ENCODE data around the gene CLDN7. TPM values are rescaled to one million over a fixed set of nuclear protein-coding genes. Genes with fewer than 3 reads are reported as not detected.

The CLDN7 gene
- total and polyA plus RNA-seq, 2 experiments from 2014 or later, result 197 to 341 TPM

DNA sequence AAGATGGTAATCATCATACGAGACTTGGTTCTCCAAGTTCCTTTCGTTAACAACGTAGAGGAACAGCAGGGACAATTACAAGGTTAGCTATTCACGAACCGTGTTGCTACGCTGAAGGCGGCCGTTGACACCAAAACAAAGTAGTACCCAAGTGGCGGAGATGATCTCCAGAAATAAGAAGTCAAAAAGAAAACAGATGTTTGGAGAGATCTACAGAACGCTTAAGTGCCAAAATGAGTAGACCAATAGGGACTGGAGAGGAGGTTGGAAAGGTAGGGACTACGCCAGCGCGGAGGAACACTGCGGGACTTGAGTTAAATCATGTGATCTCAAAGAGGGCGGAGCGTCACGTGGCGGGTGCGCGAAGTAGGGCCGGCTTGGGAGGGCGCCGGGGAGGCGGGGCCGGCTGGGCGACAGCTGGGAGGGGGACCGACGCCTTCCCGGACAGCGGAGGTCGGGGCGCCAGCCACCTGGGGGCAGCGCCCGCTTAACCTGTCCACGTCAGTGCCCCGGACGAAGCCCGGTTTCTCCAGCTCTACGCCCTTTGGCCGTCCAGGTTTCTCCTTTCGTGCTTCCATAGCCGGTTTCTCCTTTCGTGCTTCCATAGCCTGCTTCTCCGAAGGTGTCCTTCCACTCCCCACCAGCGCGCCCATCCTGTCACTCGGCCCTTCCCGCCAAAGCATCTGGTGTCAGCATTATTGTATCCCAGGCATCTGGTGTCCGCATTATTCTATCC, 19.4 kb downstream of the CLDN7 start:
- no peak for TF ChIP-seq EZH2 (IDR thresholded peaks at IDR 0.05; ENCODE audit: borderline replicate concordance)
- TF ChIP-seq, protein P1, sequence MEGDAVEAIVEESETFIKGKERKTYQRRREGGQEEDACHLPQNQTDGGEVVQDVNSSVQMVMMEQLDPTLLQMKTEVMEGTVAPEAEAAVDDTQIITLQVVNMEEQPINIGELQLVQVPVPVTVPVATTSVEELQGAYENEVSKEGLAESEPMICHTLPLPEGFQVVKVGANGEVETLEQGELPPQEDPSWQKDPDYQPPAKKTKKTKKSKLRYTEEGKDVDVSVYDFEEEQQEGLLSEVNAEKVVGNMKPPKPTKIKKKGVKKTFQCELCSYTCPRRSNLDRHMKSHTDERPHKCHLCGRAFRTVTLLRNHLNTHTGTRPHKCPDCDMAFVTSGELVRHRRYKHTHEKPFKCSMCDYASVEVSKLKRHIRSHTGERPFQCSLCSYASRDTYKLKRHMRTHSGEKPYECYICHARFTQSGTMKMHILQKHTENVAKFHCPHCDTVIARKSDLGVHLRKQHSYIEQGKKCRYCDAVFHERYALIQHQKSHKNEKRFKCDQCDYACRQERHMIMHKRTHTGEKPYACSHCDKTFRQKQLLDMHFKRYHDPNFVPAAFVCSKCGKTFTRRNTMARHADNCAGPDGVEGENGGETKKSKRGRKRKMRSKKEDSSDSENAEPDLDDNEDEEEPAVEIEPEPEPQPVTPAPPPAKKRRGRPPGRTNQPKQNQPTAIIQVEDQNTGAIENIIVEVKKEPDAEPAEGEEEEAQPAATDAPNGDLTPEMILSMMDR (IDR thresholded peaks at IDR 0.05; ENCODE audit: poor library complexity), result no peak
- no peak for TF ChIP-seq EZH2phosphoT487 (IDR thresholded peaks at IDR 0.05; ENCODE audit: low read depth, severe bottlenecking, unreplicated experiment)
- peak; percentile 98 for DNase-seq (ENCODE audit: low spot score)
- H3K36me3 ChIP-seq (replicated peaks; ENCODE audit: insufficient read depth, low read depth), result no peaks in the 10 kb centered on the region
- H4K20me1 ChIP-seq (ENCODE audit: insufficient read depth, poor library complexity, severe bottlenecking), result no peaks in the 10 kb centered on the region
- H3K27me3 ChIP-seq, result no peaks in the 10 kb centered on the region
- peak overlapping the region; percentile 38 for H3K4me3 ChIP-seq
- WGBS (ENCODE audit: low lambda C conversion rate, missing lambda C conversion rate), result 3% methylated on average over 42 of the region's 49 CpGs
- H3K4me2 ChIP-seq, result peak overlapping the region; percentile 74
- H3K9me2 ChIP-seq (replicated peaks; ENCODE audit: insufficient read depth), result no peaks in the 10 kb centered on the region
- peaks cover 59% of the 10 kb centered on the region for H3K79me2 ChIP-seq
- H3K27ac ChIP-seq, result peak overlapping the region; percentile 97
- peaks cover 15% of the 10 kb centered on the region for H3K4me1 ChIP-seq (ENCODE audit: insufficient read depth)
- H2AFZ ChIP-seq, result peak overlapping the region; percentile 38
- H3K9me3 ChIP-seq (ENCODE audit: low read depth), result no peaks in the 10 kb centered on the region

DNA sequence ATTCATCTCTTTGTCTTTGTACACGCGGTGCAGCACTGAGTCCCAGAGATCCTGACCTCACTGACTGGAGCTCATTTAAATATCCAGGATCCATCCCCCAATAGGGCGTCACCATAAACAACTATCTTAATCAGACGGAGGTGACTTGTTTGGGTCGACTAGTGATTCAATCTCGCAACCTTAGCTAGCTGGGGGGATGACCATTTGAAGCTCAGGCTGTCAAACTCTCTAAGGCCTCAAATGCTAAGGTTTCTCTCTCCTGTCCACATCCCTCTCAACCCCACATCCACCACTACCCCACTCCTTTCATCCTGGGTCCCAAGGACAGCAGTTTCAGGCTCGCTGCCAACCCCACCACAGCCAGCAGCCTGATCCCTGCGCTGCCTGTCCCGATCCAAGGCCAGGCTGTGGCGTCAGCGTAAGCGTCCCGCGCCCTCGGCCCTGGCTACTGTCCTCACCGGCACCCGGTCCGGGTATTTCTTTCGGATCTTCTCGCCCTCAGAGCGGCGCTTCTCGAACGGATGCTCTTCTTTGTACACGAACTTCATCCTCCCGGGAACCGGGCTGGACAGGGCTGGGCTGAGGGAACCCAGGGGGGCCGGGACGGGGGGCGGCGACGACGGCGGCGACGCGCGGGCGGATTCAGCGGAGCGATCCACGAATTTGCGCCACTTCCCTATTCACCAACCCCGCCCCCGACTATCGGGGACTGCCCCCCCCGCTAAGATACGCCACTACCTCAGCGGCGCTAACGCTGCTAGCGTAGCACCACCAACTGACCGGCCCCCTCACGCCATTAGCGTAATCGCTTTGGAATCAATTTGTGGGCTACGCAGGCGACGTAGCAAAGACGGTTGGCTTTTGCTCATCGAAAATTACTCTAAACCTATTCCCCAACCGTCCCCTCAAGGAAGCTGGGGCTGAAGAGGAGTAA, 20.2 kb downstream of the CLDN7 start, which contains the start of gene GABARAP:
Gene GABARAP (minus strand): TSS at position 667 of the 934 bp plus-strand sequence. CDS start 119 bp downstream, at position 548.
- DNase-seq (ENCODE audit: low spot score), result peak; percentile 96
- H3K27me3 ChIP-seq, result no peaks in the 10 kb centered on the region
- peaks cover 17% of the 10 kb centered on the region for H3K4me1 ChIP-seq (ENCODE audit: insufficient read depth)
- under 1% methylated on average over 43 of the region's 62 CpGs for WGBS (ENCODE audit: low lambda C conversion rate, missing lambda C conversion rate)
- H3K4me2 ChIP-seq, result peak within 1 kb of the TSS; percentile 85
- peak within 1 kb of the TSS; percentile 97 for H3K27ac ChIP-seq
- no peaks in the 10 kb centered on the region for H3K9me2 ChIP-seq (replicated peaks; ENCODE audit: insufficient read depth)
- H3K36me3 ChIP-seq (replicated peaks; ENCODE audit: insufficient read depth, low read depth), result no peaks in the 10 kb centered on the region
- peak within 1 kb of the TSS; percentile 38 for H2AFZ ChIP-seq
- peaks cover 59% of the 10 kb centered on the region for H3K79me2 ChIP-seq
- TF ChIP-seq EZH2phosphoT487 (IDR thresholded peaks at IDR 0.05; ENCODE audit: low read depth, severe bottlenecking, unreplicated experiment) (no peak), EZH2 (IDR thresholded peaks at IDR 0.05; ENCODE audit: borderline replicate concordance) (no peak)
- TF ChIP-seq, protein P1 (IDR thresholded peaks at IDR 0.05; ENCODE audit: poor library complexity), result no peak
- H3K4me3 ChIP-seq, result peak within 1 kb of the TSS; percentile 61
- no peaks in the 10 kb centered on the region for H3K9me3 ChIP-seq (ENCODE audit: low read depth)
- no peaks in the 10 kb centered on the region for H4K20me1 ChIP-seq (ENCODE audit: insufficient read depth, poor library complexity, severe bottlenecking)

DNA sequence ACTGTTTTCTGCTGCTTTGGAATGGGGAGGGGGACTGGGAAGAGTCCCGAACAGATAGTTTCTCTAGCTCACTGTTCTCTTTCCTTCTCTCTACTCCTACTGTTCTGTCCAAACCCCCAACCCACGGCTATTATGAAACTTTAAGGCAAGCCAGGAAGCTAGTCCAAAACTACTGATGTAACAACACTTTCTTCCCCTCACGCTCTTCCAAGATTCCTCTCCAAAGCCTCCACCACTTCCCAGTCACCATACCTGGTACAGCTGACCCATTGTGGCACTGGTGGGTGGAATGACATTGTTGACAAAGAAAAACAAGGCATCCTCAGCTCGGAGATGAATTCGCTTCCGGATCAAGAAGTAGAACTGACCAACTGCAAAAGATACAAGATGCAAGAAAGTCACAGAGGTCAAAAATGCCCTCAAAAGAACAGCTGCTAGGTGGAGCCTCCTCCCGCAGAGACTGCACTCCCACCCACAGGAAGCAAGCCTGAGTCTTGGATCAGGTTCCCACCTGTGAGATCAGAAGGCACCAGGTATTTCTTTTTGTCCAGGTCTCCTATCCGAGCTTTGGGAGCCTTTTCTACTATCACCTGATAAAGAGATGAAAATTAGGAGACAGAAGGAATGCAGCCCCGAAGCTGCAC, 21.1 kb downstream of the CLDN7 start:
- Histone ChIP-seq H3K36me3 (replicated peaks; ENCODE audit: insufficient read depth, low read depth) (no peaks in the 10 kb centered on the region), H3K4me3 (peak overlapping the region; percentile 61), H3K27ac (peak overlapping the region; percentile 97), H3K79me2 (peaks cover 59% of the 10 kb centered on the region), H3K27me3 (no peaks in the 10 kb centered on the region), H3K4me1 (ENCODE audit: insufficient read depth) (peaks cover 21% of the 10 kb centered on the region), H3K9me2 (replicated peaks; ENCODE audit: insufficient read depth) (no peaks in the 10 kb centered on the region), H4K20me1 (ENCODE audit: insufficient read depth, poor library complexity, severe bottlenecking) (no peaks in the 10 kb centered on the region), H3K9me3 (ENCODE audit: low read depth) (no peaks in the 10 kb centered on the region), H2AFZ (no peak overlapping the region), H3K4me2 (peak overlapping the region; percentile 85)
- no peak for TF ChIP-seq EZH2 (IDR thresholded peaks at IDR 0.05; ENCODE audit: borderline replicate concordance)
- no peak for TF ChIP-seq EZH2phosphoT487 (IDR thresholded peaks at IDR 0.05; ENCODE audit: low read depth, severe bottlenecking, unreplicated experiment)
- TF ChIP-seq, protein P1 (IDR thresholded peaks at IDR 0.05; ENCODE audit: poor library complexity), result no peak
- DNase-seq (ENCODE audit: low spot score), result no peak
- 39% methylated on average over 9 of the region's 9 CpGs for WGBS (ENCODE audit: low lambda C conversion rate, missing lambda C conversion rate)
